ENCODE results near the gene STAU1.

DNA sequence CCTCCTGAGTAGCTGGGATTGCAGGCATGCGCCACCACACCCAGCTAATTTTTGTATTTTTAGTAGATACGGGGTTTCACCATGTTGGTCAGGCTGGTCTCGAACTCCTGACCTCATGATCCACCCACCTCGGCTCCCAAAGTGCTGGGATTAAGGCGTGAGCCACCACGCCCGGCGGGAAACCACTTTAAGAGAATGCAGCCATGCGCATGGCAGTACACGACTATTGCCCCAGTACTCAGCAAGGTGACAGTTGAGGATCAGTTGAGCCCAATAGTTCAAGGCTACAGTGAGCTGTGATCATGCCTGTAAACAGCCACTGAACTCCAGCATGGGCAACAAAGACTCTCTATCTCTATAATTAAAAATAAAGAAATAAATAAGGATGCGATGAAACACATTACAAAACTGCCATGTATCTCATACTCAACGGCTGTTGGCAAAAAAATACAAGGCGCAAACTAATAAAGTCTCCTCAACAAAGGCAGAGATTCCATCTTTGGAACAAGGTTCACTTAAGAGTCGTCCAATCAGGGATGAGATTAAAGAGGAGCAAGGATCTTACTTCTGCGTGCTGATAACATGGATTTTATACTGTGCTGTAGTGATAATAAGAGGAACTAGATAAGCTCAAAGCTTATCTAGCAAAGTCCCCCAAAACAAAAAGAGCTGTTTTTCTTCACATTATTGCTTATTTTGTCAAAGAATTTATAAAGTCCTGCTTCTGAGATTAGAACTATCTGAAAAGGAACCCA, 51.1 kb downstream of the STAU1 start:
- TF ChIP-seq POLR2AphosphoS5 (IDR thresholded peaks at IDR 0.05; ENCODE audit: low read depth, low read length) (no peak), POLR2A (IDR thresholded peaks at IDR 0.05; ENCODE audit: low read depth, low read length) (no peak), SPI1 (IDR thresholded peaks at IDR 0.05; ENCODE audit: low read depth, low read length) (no peak), POU2F2 (IDR thresholded peaks at IDR 0.05; ENCODE audit: low read depth, low read length) (no peak)

Data from GM12891 (cell line).